Left forelimb (tissue), 1 donor: Measurements from ENCODE around the gene DNASE2B.

ENCODE experiments used
- DNase-seq: peaks from one replicate; pipeline ENCODE4 v3.0.0-alpha.2; 2018; ENCODE audit warnings: low spot score

Gene DNASE2B

DNA sequence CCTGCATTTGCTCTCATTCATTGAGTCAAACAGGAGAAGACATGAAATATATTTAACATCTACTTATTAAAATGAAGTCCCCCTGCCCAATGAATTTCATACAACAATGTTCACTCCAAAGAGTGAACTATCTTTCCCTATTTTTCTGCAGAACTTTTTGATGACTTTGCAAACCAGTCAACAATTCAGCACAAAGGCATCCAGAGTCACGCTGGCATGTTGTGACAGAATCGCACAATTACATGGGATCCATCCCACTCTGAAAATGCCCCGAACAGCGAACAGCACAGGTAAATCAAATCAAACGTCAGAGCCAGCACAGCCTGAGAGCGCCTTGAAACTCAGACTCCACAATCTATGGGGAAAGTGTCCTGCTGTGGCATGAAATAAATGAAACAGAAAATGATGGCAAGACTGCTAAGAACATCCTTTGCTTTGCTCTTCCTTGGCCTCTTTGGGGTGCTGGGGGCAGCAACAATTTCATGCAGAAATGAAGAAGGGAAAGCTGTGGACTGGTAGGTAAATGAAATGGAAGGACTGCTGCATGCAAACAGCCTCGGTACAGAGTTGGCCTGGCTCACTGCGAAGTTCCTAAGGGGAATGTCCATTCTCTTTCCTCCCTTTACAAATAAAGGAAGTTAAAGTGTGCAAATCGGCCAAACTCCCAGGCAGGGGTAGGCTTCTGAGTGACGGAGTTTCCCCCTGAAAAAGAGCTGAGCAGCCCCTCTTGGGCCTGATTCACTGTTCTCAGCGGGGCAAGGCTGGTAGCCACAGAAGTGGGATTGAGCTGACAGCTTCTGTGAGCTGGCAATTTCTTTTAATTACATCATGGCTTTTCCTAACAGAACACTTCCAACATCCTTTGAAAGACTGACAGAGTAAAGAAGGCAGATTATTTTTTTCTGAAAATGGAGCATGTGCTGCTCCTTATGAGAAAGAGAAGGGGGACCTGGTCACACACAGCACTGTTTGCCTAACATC, at the start of gene DNASE2B:
TSS of gene DNASE2B (plus strand) at position 310 of the 981 bp plus-strand sequence. CDS start at position 391, 81 bp downstream.
- no peak for DNase-seq

- no peak for DNase-seq
Measured at GRCh38 chr1:84348759-84349158, 49.5 kb upstream of the DNASE2B start.

- no peak for DNase-seq
Measured at GRCh38 chr1:84350104-84350503, 48.2 kb upstream of the DNASE2B start.

DNA sequence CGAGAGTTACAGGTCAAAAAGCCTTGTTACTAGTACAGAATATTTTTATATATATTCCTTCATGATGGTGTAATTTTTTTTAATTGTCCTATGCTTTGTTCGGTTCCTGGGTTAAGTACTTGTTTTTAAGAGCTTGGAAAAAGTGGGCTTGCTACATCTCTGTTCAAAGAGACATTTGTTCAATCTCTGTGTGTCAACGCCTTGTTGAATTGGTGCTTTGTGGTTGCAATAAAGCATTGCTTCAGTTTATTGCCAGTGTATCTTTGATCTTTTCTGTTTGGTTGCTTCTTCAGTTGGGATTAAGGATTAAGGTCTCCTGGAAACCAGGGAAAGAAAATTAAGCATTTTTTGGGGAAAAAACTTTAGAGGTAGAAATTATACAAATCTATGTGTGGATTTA, 47.7 kb upstream of the DNASE2B start:
- no peak for DNase-seq

DNA sequence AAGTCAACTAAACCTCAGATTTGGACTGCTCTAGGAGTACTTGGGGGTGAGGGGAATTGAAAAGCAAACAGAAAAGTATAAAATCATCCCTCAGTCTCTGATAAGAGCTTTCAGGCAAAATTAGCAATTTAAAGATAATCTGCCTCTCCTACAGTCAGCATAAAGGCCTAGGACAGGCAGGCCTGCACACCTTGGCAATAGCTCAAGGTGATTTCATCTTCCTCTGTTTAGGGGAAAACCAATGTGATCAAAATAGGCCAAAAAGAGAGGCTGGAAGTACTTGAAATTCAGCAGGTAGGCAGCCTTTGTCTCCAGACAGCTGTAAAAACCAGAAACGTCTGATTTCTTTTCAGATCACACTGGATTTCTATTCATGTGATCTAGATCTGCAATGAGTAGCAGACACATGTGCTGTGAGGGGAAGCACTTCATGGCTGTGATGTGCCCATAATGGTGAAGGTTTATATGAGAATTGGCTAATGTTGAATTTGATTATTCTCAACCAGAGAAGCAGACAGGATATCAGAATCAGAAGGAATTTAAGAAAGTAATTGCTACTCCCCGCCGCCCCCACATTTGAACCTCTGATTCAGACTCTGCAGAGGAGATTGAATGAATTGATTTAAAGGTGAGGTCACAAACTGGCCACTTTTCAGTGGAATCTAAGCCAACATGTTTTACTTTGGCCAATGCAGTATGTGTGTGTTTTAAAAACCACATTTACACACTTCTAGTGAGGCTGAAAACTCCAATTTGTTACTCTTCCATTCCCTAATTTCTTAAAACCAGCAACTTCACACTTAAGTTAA, 45.8 kb upstream of the DNASE2B start:
- no peak for DNase-seq

GRCh38 chr1:84353695-84354094, 44.6 kb upstream of the DNASE2B start:
- no peak for DNase-seq

DNA sequence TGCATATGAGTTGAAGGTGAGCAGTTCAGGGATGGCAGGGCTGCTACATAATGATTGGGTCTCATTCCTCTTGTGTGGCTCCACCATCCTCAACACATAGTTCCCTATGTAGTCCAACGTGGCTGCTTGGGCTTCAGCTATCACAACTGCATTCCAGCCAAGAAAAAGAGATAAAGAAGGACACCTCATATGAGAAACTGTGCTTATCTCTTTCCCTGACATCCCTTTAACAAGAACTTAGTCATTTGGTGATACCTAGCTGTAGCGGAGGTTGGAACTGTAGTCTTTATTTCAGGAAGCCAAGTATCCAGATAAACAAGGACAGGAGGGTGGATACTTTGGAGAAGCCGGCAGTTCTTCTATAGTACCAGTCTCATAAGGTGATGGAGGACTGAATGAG, 42.7 kb upstream of the DNASE2B start:
- DNase-seq = no peak

DNA sequence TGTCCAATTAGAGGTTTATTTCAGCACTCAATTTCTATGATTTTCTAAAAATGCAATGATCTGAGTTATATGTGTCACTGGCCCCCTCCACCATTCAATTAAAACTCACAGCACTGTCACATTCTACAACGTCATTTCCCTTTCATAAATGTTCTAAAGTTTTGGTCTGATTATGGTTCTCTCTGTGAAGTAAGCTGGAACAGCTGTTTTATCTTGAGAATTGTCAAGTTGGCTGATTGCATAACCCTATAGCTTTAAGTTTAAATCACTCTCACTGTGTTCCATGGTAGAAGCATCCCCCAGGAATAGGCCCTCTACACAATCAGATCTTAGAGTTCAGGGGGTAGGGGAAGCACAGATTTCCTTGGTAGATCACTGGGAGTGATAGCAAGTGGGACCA, 41.4 kb upstream of the DNASE2B start:
- no peak for DNase-seq

DNA sequence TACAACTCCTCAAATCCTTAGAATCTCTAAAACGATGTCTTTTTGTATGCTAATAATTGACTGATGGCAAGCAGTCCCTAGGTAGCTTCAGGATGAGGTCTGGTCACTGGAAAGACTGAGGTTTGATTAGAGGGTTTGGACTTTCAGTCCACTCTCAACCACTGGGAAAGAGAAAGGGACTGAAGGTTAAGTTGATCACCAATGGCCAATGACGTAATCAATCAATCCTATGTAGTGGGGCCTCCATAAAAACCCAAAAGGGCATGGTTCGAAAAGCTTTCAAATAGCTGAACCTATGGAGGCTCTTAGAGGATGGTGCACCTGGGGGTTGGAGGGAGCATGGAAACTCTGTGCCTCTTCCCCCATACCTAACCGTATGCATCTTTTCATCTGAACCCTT, 39.6 kb upstream of the DNASE2B start:
- DNase-seq = no peak

GRCh38 chr1:84360316-84360715, 38.0 kb upstream of the DNASE2B start:
- DNase-seq = no peak

DNA sequence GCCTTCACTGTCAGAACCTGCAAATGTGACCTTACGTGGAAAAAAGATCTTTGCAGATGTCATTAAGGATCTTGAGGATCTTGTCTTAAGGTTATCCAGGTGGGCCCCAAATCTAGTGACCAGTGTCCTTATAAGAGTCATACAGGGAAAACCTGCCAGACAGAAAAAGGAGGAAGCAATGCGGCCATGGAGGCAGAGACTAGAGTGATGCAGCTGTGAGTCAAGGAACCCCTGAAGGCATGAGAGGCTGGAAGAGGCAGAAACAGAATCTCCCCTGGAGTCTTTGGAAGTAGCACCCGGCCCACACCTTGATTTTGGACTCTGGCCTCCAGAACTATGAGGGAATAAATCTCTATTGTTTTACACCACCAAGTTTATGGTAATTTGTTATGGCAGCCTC, 36.5 kb upstream of the DNASE2B start:
- DNase-seq = no peak

DNA sequence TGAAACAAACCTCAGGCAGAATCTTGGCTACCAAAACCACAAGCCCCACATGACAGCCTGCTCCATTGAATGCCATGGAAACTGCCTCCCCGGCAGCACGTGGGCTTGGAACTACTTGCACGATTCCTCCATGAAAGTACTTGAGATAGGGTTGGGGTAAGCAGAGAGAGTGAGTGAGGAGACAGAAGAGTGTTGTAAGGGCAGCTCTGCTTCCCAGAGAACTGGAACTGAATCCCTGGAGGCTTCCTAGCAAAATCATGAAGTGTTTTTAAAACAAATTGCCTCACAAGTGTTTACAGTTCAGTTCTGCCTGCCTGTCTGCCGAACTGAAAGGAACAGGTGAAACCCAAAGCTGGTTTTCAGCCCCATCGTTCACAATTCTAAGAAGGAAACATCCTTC, 35.3 kb upstream of the DNASE2B start:
- no peak for DNase-seq

DNA sequence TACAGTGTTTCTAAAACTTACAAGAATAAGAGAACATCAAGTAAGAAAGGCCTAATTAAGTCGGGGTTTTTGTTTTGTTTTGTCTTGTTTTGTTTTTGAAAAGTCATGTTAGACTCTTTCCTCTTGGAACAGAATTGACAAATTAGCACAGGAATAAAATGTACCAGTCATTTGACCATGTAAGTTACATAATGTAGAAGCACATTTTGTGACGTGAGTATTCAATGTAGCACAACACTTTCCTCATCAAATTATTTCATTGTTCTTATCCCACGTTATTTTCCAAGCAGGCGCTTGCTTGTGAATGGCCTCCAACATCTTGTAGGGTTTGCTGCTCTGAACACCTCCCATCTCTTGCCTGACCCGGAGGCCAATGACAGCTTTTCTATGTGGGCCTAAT, 34.7 kb upstream of the DNASE2B start:
- no peak for DNase-seq

DNA sequence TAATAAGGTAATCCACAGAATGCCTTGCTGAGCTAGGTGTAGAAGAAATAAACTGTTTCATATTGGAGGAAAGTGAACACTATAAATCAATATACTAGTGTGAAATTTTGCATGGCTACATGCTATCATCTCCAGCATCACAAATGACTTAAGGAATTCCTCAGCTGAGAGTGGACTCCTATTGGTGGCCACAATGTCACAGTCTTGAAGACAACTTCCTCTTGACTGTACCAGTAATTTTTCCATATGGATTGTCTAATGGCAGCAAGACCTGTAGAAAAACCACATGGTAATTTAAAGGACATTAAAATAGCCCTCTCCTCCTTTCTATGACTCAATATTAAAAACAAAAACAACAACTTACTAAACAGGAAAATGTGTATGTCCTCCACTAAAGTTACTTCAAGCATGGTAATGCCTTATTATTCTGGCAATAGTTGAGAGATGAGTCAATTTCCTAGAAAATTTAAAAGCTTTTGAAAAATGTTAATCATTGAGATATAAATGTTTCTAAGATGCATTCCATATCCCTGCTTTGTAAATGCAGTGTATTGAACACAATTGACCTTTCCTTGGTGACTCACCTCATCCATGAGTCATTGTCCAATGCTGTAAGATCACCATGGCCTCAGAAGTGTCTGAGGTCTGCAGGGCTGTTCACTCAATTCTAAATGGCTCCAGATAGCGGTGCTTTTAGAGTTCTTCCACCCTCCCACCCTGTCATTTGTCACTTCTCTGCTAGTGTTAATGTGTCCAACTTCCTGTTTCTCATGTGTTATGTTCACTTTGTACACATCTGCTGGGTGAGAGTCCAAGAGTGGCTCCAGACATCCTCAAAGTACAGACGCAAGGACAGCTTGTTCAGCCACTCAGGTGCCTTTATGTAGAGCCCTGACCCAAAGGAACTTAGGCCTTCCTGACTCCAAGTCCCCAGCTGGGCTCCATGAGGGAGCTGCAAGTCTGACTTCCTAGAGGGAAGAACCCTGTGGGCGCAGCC, 32.8 kb upstream of the DNASE2B start:
- DNase-seq = no peak

DNA sequence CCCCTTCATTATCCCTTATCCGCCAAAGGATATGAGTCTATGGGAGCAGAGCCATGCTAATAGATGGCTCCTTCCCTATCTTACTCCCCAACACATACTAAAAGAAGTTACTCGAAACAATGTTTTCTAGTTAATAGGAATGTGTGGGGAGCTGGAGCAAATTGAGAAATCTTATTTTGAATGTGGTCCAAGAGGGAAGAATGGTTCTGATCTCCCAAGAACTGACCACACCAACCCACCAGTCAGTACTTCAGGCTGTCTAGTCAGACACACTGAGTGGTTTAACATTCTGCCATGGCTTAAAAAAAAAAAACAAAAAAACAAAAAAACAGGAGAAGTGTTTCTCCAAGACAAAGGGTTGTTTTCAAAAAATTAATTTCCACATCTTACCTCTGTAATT, 31.5 kb upstream of the DNASE2B start:
- no peak for DNase-seq

DNA sequence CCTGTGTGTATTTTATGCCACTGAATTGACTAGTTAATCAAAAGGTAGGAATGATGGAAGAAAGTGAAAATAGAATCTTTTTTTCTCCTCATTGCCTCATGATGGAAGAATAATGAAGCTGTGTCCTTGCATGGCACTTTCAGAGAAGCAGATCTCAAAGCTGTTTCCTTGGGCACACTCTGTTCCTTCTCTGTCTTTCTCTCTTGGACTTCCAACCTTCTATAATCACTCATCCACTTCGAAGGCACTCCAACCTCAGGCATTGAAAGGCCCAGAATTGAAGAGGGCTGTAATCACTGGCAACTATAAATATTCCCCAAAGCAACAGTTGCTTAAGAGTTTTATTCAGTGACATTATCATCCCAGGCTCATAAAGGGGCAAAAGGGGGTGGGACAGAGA, 31.1 kb upstream of the DNASE2B start:
- DNase-seq = no peak

- no peak for DNase-seq
Measured at GRCh38 chr1:84368441-84368840, 29.8 kb upstream of the DNASE2B start.

GRCh38 chr1:84370266-84370665, 28.0 kb upstream of the DNASE2B start:
- no peak for DNase-seq

- DNase-seq = no peak
Measured at GRCh38 chr1:84370831-84371394, 27.4 kb upstream of the DNASE2B start.

- DNase-seq = no peak
Measured at GRCh38 chr1:84373436-84374141, 24.7 kb upstream of the DNASE2B start.
